Islet of Langerhans (tissue), 1 donor: ENCODE measurements around the gene CCSER1.
A peak's percentile ranks its signal among the peaks of the same experiment; 100 is the strongest.
"Not testable (repeated sequence)": the region's sequence is repeated elsewhere in the genome, so short reads cannot be mapped to it uniquely, and the experiment has no call there.

ENCODE experiments used
- FAIRE-seq: peaks from one replicate; lab custom pipeline; 2011; peaks lifted over from hg19 to GRCh38; lab: Jason Lieb, UNC

CCSER1 gene

GRCh38 chr4:91065117-91065516, 937.9 kb downstream of the CCSER1 start:
- no peak for FAIRE-seq

- no peak for FAIRE-seq
These were observed 943.5 kb downstream of the CCSER1 start for GRCh38 chr4:91070736-91071135.

DNA sequence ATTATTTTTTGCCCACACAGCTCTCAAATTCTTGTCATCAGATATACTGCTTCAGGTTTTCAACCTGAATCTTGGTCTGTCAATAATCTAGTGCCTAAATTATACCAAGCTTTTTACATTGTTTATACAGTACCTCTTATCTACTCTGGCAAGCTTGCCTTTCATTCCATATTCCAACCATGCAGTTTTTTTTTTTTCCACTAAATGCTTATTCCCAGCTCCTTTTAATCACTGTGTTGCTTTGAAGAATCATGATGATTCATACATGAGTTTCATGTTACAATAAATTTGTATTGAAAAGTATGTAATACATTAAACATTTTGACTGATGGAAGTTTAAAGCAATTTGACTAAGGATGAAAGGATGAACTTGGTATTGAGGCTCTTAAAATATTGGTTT, 949.0 kb downstream of the CCSER1 start:
- peak; percentile 36 for FAIRE-seq

DNA sequence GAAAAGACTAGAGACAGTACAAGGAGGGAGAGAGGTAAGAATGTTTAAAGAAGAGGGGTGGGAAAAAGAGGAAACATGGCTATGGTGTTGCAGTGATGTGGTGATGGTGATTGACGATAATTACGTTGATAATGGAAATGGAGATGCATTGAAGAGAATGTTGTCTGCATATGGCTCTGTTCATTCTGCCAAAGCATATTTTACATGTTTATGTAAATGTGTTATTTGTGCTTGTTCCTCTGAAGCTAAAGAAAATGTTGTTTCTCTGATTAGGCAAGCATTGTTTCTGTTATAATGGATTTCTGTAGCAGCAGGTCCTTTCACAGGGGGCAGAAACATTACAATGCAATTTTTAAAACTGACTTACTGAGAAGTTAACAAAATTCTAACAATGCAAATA, 958.8 kb downstream of the CCSER1 start:
- no peak for FAIRE-seq

DNA sequence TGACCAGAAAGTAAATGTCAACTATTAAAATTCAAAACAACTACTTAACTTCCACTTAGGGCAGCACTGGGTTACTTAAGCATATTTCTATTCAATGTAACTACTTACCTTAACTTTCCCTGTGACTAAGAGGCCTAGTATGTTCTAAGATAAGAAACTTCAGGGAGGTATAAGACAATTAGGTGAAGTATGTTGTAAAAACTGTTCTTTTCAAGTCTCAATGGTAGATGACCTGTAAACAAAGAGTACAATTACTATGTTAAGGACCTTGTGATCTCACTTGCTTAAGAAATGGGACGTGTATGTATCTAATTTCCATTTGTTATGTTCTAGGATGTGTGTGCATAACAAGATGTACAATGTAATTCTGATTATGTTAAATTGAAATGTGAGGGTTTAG, 960.5 kb downstream of the CCSER1 start:
- no peak for FAIRE-seq

DNA sequence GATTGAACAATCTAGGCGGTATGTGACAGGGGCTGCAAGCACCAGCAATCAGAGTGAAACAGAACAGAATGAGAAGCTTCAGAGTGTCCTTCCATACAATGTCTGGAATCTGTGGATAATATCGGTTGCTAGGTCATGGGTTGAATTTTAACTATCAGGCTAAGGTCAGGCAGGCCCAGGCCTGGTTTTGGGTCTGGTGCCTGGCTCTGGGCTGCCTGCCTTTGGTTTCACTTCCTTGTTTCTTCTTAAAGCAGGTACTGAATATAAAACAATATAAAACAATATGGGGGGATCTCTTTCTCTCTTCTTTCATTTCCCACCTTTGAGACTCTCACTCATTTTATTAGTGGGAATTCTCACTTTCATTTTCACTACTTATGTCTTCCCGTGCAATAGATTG, 962.0 kb downstream of the CCSER1 start:
- FAIRE-seq = no peak

DNA sequence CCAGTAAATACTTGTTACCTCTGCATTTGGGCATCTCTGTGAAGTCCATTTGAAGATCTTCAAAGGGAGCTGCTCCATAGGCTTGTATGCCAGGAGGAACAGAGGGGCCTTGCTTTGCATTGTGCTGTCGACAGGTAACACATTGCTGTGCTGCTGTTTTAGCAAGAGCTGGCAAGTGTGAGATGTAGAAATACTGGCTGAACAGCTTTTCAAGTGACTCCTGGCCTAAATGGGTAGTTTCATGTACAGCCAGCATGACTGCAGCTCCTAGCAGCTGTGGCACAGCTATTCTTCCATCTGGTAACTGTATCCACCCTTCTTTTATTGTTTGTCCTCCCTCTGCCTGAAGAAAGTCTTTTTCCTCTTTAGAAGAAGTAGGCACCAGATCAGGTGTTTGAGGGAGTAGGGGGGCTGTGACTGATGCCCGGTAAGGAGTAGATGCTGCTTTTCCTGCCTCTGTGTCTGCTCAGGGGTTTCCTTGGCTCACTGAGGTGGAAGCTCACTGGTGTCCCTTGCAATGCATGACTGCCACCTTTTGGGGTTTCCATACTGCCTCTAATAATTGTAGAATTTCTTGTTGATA, 965.3 kb downstream of the CCSER1 start:
- no peak for FAIRE-seq

DNA sequence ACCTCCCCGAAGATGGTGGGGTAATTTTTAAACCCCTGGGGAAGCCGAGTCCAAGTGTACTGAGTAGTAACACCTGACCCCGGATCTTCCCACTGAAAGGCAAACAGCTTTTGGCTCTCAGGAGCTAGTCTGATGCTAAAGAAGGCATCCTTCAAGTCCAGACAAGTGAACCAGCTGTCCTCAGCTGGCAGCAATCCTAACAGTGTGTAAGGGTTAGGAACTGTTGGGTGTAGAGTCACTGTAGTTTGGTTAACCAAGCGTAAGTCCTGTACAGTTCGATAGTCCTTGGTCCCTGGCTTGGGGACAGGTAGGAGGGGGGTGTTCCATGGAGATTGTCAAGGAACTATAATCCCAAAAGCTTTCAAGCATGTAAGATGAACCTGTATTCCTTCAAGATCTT, 967.0 kb downstream of the CCSER1 start:
- FAIRE-seq = not testable (repeated sequence)

GRCh38 chr4:91099666-91100065, 972.5 kb downstream of the CCSER1 start:
- no peak for FAIRE-seq

DNA sequence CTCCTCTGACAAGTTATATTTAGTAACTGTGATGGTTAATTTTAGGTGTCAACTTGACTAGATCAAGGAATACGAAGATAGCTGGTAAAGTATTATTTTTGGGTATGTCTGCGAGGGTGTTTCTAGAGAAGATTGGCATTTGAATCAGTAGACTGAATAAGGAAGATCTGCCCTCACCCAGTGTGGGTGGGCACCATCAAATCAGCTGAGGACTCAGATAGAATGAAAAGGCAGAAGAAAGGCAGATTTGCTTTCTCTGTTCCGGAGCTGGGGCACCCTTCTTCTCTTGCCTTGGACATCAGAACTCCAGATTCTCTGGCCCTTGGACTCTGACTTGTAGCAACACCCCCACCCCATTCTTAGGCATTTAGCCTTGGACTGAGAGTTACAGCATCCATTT, 981.6 kb downstream of the CCSER1 start:
- FAIRE-seq = no peak

DNA sequence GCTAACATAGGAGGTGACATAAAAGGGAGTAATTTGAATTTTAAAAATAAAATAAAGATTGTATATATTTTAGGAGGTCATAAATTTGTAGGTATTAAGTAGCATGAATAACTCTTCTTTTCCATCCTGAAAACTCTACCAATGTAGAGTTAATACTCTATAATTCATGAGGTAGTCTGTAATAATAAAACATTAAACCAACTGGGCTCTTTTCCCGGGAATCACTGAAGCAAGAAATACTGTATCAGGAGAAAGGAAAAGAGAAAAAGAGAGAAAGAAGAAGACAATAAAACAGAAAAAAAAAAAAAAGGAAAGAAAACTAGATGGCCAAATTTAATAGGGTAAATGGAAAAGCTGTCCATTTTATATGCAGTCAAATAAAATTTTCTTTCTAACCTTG, 984.4 kb downstream of the CCSER1 start:
- no peak for FAIRE-seq

DNA sequence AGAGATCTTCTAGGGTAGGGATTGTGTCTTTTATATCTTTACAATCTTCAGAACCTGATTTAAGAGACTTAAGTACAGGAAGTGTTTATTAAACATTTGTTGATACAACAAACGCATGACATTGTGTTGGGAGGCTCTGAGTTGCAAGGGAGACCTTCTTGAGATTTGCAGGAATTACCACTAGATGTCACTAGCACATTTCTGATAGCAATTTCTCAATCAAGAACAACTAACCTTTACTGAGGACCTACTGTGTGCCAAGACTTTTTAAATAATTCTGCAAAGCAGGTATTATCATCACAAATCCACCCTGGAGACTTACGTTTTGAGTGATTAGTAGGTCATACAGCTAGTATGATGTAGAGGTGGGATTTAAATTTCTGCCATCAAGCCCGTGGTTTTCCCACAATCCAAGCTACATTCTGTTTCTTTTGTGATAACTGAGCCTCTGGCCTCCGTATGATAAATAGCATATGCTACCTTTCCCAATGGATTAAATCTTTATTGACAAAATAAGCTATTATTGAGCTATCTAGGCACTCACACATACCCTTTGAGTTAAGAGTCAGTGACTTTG, 986.0 kb downstream of the CCSER1 start:
- peak; percentile 94 for FAIRE-seq

DNA sequence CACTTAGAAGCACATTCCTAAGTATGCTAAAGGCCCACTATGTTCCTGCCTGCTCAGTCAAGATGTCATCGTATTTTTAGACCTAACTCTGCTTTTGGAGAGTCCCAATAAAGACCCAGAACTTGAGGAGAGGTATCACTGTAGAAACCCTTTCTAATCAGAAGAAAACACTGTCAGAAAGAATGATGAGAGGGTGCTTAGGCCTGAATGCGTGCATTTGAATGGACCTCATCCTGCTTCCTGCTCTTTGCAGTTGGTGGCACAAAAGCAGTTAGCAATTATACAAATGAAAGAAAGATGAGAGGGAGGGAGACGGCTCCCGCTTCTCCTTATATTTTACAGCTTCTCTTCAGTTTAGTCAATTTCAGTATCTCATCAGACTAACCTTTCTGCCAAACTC, 987.2 kb downstream of the CCSER1 start:
- no peak for FAIRE-seq

- no peak for FAIRE-seq
These were observed 989.7 kb downstream of the CCSER1 start for GRCh38 chr4:91116861-91117260.

- no peak for FAIRE-seq
These were observed 991.4 kb downstream of the CCSER1 start for GRCh38 chr4:91118597-91118996.

- no peak for FAIRE-seq
These were observed 996.5 kb downstream of the CCSER1 start for GRCh38 chr4:91123742-91124141.

GRCh38 chr4:91127192-91127591, 1000.0 kb downstream of the CCSER1 start:
- FAIRE-seq = no peak

DNA sequence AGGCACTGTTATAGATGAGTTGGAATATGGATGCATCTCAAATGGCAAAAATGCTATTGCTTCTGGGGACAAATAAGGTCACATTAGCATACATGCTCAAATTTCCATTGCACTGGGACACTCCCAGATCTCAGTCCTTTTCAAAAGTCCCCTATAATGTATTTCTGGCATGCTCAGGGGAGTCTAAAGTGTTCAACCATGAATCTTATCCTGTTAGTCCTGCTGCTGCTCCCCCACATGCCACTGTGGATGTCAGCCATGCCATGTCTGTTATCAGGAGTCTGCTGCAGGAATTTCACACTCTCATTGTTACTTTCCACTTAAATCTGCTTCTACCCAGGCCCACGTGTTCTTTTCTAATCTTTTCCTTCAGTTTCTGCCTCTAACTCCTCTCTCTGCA, 1000.6 kb downstream of the CCSER1 start:
- FAIRE-seq = no peak

GRCh38 chr4:91128519-91128918, 1001.3 kb downstream of the CCSER1 start:
- no peak for FAIRE-seq

- FAIRE-seq = no peak
These were observed 1019.9 kb downstream of the CCSER1 start for GRCh38 chr4:91147067-91147466.

- FAIRE-seq = not testable (repeated sequence)
These were observed 1026.8 kb downstream of the CCSER1 start for GRCh38 chr4:91154041-91154440.

DNA sequence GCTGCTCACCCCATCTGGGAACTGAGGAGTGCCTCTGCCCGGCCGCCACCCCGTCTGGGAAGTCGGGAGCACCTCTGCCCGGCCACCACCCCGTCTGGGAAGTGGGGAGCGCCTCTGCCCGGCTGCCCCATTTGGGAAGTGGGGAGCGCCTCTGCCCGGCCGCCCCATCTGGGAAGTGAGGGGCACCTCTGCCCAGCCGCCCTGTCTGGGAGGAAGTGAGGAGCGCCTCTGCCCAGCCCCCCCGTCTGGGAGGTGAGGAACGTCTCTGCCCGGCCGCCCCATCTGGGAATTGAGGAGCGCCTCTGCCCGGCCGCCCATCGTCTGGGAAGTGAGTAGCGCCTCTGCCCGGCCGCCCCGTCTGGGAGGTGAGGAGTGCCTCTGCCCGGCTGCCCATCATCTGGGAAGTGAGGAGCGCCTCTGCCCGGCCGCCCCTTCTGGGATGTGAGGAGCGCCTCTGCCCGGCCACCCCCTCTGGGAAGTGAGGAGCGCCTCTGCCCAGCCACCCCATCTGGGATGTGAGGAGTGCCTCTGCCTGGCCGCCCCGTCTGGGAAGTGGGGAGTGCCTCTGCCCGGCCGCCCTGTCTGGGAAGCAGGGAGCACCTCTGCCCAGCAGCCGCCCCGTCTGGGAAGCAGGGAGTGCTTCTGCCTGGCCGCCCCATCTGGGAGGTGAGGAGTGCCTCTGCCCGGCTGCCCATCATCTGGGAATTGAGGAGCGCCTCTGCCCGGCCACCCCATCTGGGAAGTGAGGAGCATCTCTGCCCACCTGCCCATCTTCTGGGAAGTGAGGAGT, 1040.9 kb downstream of the CCSER1 start:
- FAIRE-seq = not testable (repeated sequence)

- no peak for FAIRE-seq
These were observed 1043.6 kb downstream of the CCSER1 start for GRCh38 chr4:91170768-91171167.

DNA sequence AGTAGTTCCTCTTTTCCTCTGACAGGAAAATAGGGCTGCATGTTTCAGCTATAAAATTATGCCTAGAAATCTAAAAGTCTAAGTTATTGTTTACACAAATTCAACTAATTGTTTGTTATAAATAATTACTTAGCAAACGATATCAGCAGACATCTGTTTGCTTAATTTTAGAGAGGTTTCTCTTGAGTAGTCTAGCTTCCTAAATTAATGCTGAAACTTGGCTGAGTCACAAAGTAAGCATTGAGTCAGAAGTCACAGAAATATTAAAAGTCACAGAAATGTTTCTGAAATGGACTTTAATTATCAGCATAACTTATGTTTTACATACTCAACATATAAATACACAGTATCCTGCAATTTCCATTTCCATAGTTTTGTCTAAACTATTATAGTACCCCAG, 1044.0 kb downstream of the CCSER1 start:
- FAIRE-seq = peak; percentile 9
